Colonic mucosa (tissue), 4 donors: ENCODE measurements around the gene SLC35F4. TPM values are rescaled to one million over a fixed set of nuclear protein-coding genes. Genes with fewer than 3 reads are reported as not detected.

Source experiments
- DNase-seq: peaks from one replicate; pipeline ENCODE4 v3.0.0-alpha.2; 2020
- H3K27ac ChIP-seq: fragments of 200-600 bp; one replicate; pipeline ENCODE4 v1.8.0; 2021
- H3K27me3 ChIP-seq: fragments of 200-600 bp; one replicate; pipeline ENCODE4 v1.8.0; 2021
- H3K36me3 ChIP-seq: fragments of 200-600 bp; one replicate; pipeline ENCODE4 v1.8.0; 2021
- H3K4me1 ChIP-seq: fragments of 200-600 bp; one replicate; pipeline ENCODE4 v1.8.0; 2021; ENCODE audit warnings: mild to moderate bottlenecking
- H3K4me3 ChIP-seq: fragments of 200-600 bp; one replicate; pipeline ENCODE4 v1.8.0; 2021
- H3K9ac ChIP-seq, 2 donors: one replicate each; pipeline ENCODE4 v1.7.0; 2013; ENCODE audit warnings: control low read depth in 2 of 2, low read depth in 2 of 2, low read length in 2 of 2
- H3K9me3 ChIP-seq: fragments of 200-600 bp; one replicate; pipeline ENCODE4 v1.8.0; 2021
- intact Hi-C: fragments of 100-400 bp; cut with DNase I; formaldehyde crosslinking; loops from one replicate; pipeline ENCODE4 v1.14.1; 2022
- total RNA-seq, 2 donors: library from RNA; stranded (reverse); fragmentation: NEBNext Ultra II Directional in 1 of 2; extraction: Animal tissue kit (Norgen Biotek cat#: 25700) in 1 of 2; gene quantifications; one replicate each; pipeline ENCODE4 v1.2.1, GENCODE V29; 2021
- TF ChIP-seq, protein P1 (sequence below): fragments of 200-600 bp; IDR thresholded peaks from one replicate; pipeline ENCODE4 v1.8.0; 2022; ENCODE audit warnings: antibody characterized with exemption, mild to moderate bottlenecking
- donor health status: healthy.
- donor health status: DM: no; HTN: no; CAD: no.
- donor health status: DM: no; HTN: no; CAD: no.

Gene SLC35F4
- total RNA-seq, 2 donors from 2014 or later: not detected

DNA sequence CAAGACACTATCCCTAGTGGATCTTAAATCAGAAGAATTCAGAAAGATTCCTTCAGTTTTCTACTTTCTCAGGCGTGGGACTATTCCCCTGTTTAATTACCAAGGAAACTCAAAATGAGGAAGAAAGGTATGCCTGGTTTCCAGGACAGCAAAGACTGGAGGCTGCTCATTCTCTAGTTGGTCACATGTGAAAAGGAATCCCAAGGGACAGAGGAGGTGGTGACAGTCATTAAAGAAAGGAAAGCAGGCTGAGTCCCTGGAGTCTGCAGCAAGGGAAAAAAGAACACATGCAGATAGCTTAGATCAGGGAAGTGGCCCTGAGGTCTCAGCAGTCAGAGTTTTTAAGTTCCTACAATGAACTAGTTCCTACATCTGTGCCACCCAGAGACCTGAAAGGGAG is 206.8 kb downstream of the SLC35F4 start:
- intact Hi-C loops: no loop called here
- Histone ChIP-seq H3K36me3 (no peaks in the 10 kb centered on the region), H3K4me1 (no peaks in the 10 kb centered on the region), H3K27ac (no peak overlapping the region), H3K27me3 (no peaks in the 10 kb centered on the region), H3K9me3 (no peaks in the 10 kb centered on the region), H3K4me3 (no peak overlapping the region), H3K9ac (no peak overlapping the region)
- TF ChIP-seq, protein P1, sequence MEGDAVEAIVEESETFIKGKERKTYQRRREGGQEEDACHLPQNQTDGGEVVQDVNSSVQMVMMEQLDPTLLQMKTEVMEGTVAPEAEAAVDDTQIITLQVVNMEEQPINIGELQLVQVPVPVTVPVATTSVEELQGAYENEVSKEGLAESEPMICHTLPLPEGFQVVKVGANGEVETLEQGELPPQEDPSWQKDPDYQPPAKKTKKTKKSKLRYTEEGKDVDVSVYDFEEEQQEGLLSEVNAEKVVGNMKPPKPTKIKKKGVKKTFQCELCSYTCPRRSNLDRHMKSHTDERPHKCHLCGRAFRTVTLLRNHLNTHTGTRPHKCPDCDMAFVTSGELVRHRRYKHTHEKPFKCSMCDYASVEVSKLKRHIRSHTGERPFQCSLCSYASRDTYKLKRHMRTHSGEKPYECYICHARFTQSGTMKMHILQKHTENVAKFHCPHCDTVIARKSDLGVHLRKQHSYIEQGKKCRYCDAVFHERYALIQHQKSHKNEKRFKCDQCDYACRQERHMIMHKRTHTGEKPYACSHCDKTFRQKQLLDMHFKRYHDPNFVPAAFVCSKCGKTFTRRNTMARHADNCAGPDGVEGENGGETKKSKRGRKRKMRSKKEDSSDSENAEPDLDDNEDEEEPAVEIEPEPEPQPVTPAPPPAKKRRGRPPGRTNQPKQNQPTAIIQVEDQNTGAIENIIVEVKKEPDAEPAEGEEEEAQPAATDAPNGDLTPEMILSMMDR: no peak
- DNase-seq: no peak

DNA sequence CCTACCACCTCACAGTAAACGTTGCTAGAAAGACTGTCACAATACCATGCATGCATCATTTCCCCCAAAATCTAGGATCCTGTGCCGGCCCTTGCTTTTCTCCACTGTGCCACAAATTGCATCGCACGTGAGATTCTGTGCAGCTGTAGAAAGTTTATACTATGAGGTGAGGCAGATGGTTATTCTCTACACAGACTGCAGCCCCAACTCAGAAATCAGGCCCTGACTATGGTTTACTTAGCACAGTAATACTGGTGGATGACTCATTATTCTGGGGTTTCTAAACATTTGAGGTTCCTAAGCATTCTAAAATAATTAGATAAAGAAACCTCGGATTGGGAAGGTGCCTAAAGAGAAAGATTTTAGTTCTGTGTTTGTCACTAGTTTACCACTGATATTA is 208.4 kb downstream of the SLC35F4 start:
- intact Hi-C loops: no loop called here
- H3K36me3 ChIP-seq: no peaks in the 10 kb centered on the region
- H3K27me3 ChIP-seq: no peaks in the 10 kb centered on the region
- no peak overlapping the region for H3K27ac ChIP-seq
- TF ChIP-seq, protein P1: no peak
- H3K4me3 ChIP-seq: no peak overlapping the region
- DNase-seq: no peak
- no peak overlapping the region for H3K9ac ChIP-seq
- H3K9me3 ChIP-seq: no peaks in the 10 kb centered on the region
- H3K4me1 ChIP-seq: no peaks in the 10 kb centered on the region

DNA sequence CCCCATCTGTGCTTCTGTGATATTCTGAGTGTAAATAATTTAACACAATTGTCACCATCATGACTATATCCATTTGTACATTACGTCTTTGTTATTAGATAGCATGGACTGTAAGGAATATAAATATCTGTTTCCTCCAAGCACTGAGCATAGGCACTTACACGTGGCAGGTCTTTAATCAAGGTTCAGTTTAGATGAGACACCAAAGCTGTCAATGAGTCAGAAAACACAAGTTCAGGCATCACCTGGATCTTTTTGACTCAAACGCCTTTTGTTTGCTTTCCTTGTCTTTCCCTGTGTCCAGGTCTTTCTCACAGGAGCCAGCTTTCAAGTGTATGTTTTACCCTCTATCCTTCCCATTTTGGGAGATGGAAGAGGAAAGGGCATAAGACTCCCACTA is 209.0 kb downstream of the SLC35F4 start:
- no peak overlapping the region for H3K9ac ChIP-seq
- intact Hi-C loops: no loop called here
- no peaks in the 10 kb centered on the region for H3K27me3 ChIP-seq
- TF ChIP-seq, protein P1: no peak
- H3K36me3 ChIP-seq: no peaks in the 10 kb centered on the region
- no peak overlapping the region for H3K4me3 ChIP-seq
- DNase-seq: no peak
- no peaks in the 10 kb centered on the region for H3K9me3 ChIP-seq
- H3K4me1 ChIP-seq: no peaks in the 10 kb centered on the region
- no peak overlapping the region for H3K27ac ChIP-seq

DNA sequence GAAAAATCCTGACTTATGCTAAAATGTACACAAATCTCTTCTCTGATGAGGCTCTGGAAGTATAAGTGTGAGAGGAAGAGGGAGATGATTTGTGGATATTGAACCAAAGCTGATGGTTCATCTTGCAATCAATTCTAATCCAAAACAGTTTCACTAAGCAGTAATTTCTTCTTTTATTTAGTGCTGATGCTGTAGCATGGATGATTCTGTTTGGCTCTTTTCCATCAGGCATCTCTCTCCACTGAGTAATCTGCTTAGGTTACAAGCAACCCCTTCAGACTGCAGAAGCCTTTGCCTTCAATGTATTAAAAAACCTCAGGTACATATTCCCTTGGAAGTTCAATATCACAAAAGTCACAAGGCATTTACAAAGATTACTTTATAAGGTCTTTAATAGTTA is 213.1 kb downstream of the SLC35F4 start:
- no peaks in the 10 kb centered on the region for H3K4me1 ChIP-seq
- H3K27ac ChIP-seq: no peak overlapping the region
- no peaks in the 10 kb centered on the region for H3K9me3 ChIP-seq
- H3K27me3 ChIP-seq: no peaks in the 10 kb centered on the region
- TF ChIP-seq, protein P1: no peak
- no peak overlapping the region for H3K9ac ChIP-seq
- intact Hi-C loops: no loop called here
- H3K4me3 ChIP-seq: no peak overlapping the region
- DNase-seq: no peak
- H3K36me3 ChIP-seq: no peaks in the 10 kb centered on the region

DNA sequence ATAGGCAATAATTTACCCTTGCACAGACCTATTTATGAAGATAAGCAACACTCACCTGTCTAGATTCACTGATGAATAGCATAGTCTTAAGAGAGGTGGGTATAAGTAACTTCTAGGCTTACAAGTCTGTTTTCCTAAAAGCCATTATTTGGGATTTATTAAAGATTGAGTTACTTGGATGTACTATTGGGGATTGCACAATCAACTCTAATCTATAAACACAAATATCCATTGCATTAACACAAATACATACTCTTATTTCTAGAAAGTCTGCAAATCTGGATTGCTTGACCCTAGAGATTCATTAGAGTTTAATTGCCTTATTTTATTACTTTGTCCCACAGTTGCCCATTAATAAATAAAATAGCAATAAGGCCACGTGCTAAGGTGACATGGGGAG is 224.1 kb downstream of the SLC35F4 start:
- TF ChIP-seq, protein P1: no peak

DNA sequence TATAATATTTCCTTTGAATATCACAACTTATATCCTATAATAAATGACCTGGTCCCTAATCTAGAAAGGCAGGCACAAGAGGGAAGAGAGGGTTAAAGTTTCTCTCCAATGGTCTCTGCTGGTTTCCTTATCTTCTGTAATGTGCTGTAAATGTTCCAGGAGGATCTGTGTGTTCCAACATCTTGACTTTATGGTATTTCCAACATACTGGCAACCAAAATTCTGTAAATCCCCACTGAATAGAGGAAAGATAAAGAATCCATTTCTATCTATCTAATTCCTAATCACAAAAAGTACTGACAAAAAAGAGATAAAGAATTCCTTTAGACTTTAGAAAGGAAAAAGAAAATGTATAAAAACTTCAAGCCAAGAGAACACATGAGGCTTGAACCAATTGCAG is 225.9 kb downstream of the SLC35F4 start:
- Histone ChIP-seq H3K4me3 (no peak overlapping the region), H3K27ac (no peak overlapping the region), H3K9ac (no peak overlapping the region), H3K9me3 (no peaks in the 10 kb centered on the region), H3K27me3 (no peaks in the 10 kb centered on the region), H3K36me3 (no peaks in the 10 kb centered on the region), H3K4me1 (no peaks in the 10 kb centered on the region)
- TF ChIP-seq, protein P1: no peak
- intact Hi-C loops: no loop called here
- no peak for DNase-seq

More for the DNA sequence above, 224.1 kb downstream of the SLC35F4 start:
- DNase-seq: no peak
- Histone ChIP-seq H3K9ac (no peak overlapping the region), H3K9me3 (no peaks in the 10 kb centered on the region), H3K36me3 (no peaks in the 10 kb centered on the region), H3K4me1 (no peaks in the 10 kb centered on the region), H3K27ac (no peak overlapping the region), H3K27me3 (no peaks in the 10 kb centered on the region), H3K4me3 (no peak overlapping the region)
- intact Hi-C loops: no loop called here
